Large intestine (tissue), 12 donors: ENCODE results near the gene USP17L15. TPM values are rescaled to one million over a fixed set of nuclear protein-coding genes. Genes with fewer than 3 reads are reported as not detected.
"Not testable (repeated sequence)": the region's sequence is repeated elsewhere in the genome, so short reads cannot be mapped to it uniquely, and the experiment has no call there.

ENCODE experiments used
- DNase-seq, 2 donors: peaks; one replicate each; pipeline versions ENCODE4 v3.0.0 to v3.0.0-alpha.2; 2013
- H3K27ac ChIP-seq: one replicate; pipeline ENCODE4 v1.5.1; 2013; ENCODE audit warnings: low read length
- H3K27me3 ChIP-seq: 2 replicates; pipeline ENCODE4 v1.6.1; 2013; ENCODE audit warnings: low read length; ENCODE audit not compliant: control insufficient read depth, insufficient read depth
- H3K36me3 ChIP-seq: 2 replicates; pipeline ENCODE4 v1.6.1; 2013; ENCODE audit warnings: low read length; ENCODE audit not compliant: control insufficient read depth, insufficient read depth
- H3K4me1 ChIP-seq: one replicate; pipeline ENCODE4 v1.6.1; 2013; ENCODE audit warnings: low read length; ENCODE audit not compliant: control insufficient read depth, insufficient read depth
- H3K4me3 ChIP-seq: one replicate; pipeline ENCODE4 v1.5.1; 2013; ENCODE audit warnings: low read length
- H3K9me3 ChIP-seq: one replicate; pipeline ENCODE4 v1.6.1; 2013; ENCODE audit warnings: mild to moderate bottlenecking, low read depth, low read length, moderate library complexity; ENCODE audit not compliant: control insufficient read depth
- WGBS: methylation state at CpG from one replicate; pipeline ENCODE4 v1.1.5; 2013; ENCODE audit warnings: low lambda C conversion rate; ENCODE audit not compliant: insufficient coverage; 5-methylcytosine and 5-hydroxymethylcytosine counted together
- long read RNA-seq, 11 donors: transcript quantifications; one replicate each; lab custom pipeline, GENCODE V29; 2026
- polyA plus RNA-seq: library from polyadenylated mRNA; unstranded; fragments of 120-200 nt; gene quantifications from one replicate; pipeline ENCODE4 v1.2.1, GENCODE V29; 2013

USP17L15 gene
- polyA plus RNA-seq, result not detected
- long read RNA-seq, donor 1, result 0 reads
- long read RNA-seq, donor 2, result 0 reads
- long read RNA-seq, donor 3, result 0 reads
- long read RNA-seq, donor 4, result 0 reads
- long read RNA-seq, donor 5, result 0 reads
- long read RNA-seq, donor 6, result 0 reads
- long read RNA-seq, donor 7, result 0 reads
- long read RNA-seq, donor 8, result 0 reads
- long read RNA-seq, donor 9, result 0 reads
- long read RNA-seq, donor 10, result 0 reads
- long read RNA-seq, donor 11, result 0 reads

- H3K4me3 ChIP-seq, H3K36me3 ChIP-seq, H3K27me3 ChIP-seq, DNase-seq, H3K9me3 ChIP-seq, H3K27ac ChIP-seq, H3K4me1 ChIP-seq: not testable (repeated sequence)
- WGBS, result no CpG with 5 or more reads among the region's 15 CpGs
Observed at GRCh38 chr4:9234085-9234484, at the start of gene USP17L15. USP17L15 (plus strand) TSS chr4:9234385; CDS start chr4:9234385, 0 bp downstream.

GRCh38 chr4:9210357-9210756 is 23.8 kb upstream of the USP17L15 start, which contains the start of gene USP17L10:
USP17L10 (plus strand) TSS chr4:9210657; CDS start chr4:9210657, 0 bp downstream.
- H3K4me3 ChIP-seq, H3K9me3 ChIP-seq, H3K4me1 ChIP-seq, H3K36me3 ChIP-seq, DNase-seq, H3K27me3 ChIP-seq, H3K27ac ChIP-seq: not testable (repeated sequence)
- no CpG with 5 or more reads among the region's 13 CpGs for WGBS

GRCh38 chr4:9214701-9215100 is 19.5 kb upstream of the USP17L15 start:
- H3K9me3 ChIP-seq, H3K36me3 ChIP-seq, DNase-seq, H3K27ac ChIP-seq, H3K4me1 ChIP-seq, H3K27me3 ChIP-seq, H3K4me3 ChIP-seq: not testable (repeated sequence)
- 93% methylated on average over 3 of the region's 14 CpGs for WGBS

GRCh38 chr4:9215105-9215504 is 19.1 kb upstream of the USP17L15 start, which contains the start of gene USP17L11:
USP17L11 (plus strand) TSS chr4:9215405; CDS start chr4:9215405, 0 bp downstream.
- H3K4me3 ChIP-seq, DNase-seq, H3K36me3 ChIP-seq, H3K27ac ChIP-seq, H3K9me3 ChIP-seq, H3K27me3 ChIP-seq, H3K4me1 ChIP-seq: not testable (repeated sequence)
- WGBS, result no CpG with 5 or more reads among the region's 14 CpGs

- not testable (repeated sequence) for H3K27me3 ChIP-seq, DNase-seq, H3K4me1 ChIP-seq, H3K4me3 ChIP-seq, H3K36me3 ChIP-seq, H3K27ac ChIP-seq, H3K9me3 ChIP-seq
- no CpG with 5 or more reads among the region's 13 CpGs for WGBS
Observed at GRCh38 chr4:9219852-9220251, 14.3 kb upstream of the USP17L15 start, which contains the start of gene USP17L12. USP17L12 (plus strand) TSS chr4:9220152; CDS start chr4:9220152, 0 bp downstream.

GRCh38 chr4:9224596-9224995 is 9.6 kb upstream of the USP17L15 start, which contains the start of gene USP17L13:
USP17L13 (plus strand) TSS chr4:9224896; CDS start chr4:9224896, 0 bp downstream.
- H3K36me3 ChIP-seq, H3K27ac ChIP-seq, H3K9me3 ChIP-seq, DNase-seq, H3K4me3 ChIP-seq, H3K4me1 ChIP-seq, H3K27me3 ChIP-seq: not testable (repeated sequence)
- no CpG with 5 or more reads among the region's 14 CpGs for WGBS

- H3K4me3 ChIP-seq, H3K27me3 ChIP-seq, DNase-seq, H3K27ac ChIP-seq, H3K9me3 ChIP-seq, H3K36me3 ChIP-seq, H3K4me1 ChIP-seq: not testable (repeated sequence)
- WGBS, result no CpG with 5 or more reads among the region's 8 CpGs
Observed at GRCh38 chr4:9230249-9230648, 3.9 kb upstream of the USP17L15 start.

- not testable (repeated sequence) for H3K27me3 ChIP-seq, H3K36me3 ChIP-seq, H3K27ac ChIP-seq, H3K4me3 ChIP-seq, H3K4me1 ChIP-seq, H3K9me3 ChIP-seq
- peak in 1 of 2 donors; percentile 1 for DNase-seq
- no CpG with 5 or more reads among the region's 12 CpGs for WGBS
Observed at GRCh38 chr4:9238461-9238860, 4.3 kb downstream of the USP17L15 start.

GRCh38 chr4:9243579-9243978 is 9.4 kb downstream of the USP17L15 start, which contains the start of gene USP17L17:
USP17L17 (plus strand) TSS chr4:9243879; CDS start chr4:9243879, 0 bp downstream.
- not testable (repeated sequence) for H3K4me3 ChIP-seq, H3K9me3 ChIP-seq, H3K27ac ChIP-seq, H3K4me1 ChIP-seq, H3K36me3 ChIP-seq, DNase-seq, H3K27me3 ChIP-seq
- WGBS, result no CpG with 5 or more reads among the region's 14 CpGs

- peak in 1 of 2 donors; percentile 4 for DNase-seq
- not testable (repeated sequence) for H3K27me3 ChIP-seq, H3K9me3 ChIP-seq, H3K4me1 ChIP-seq, H3K27ac ChIP-seq, H3K4me3 ChIP-seq, H3K36me3 ChIP-seq
- 80% methylated on average over 2 of the region's 26 CpGs for WGBS
Observed at GRCh38 chr4:9247953-9248680, 13.9 kb downstream of the USP17L15 start, which contains the start of gene USP17L18. USP17L18 (plus strand) TSS chr4:9248630; CDS start chr4:9248630, 0 bp downstream.
